ENCODE data around the gene RINL. TPM values are rescaled to one million over a fixed set of nuclear protein-coding genes. Genes with fewer than 3 reads are reported as not detected.

RINL gene
- polyA plus RNA-seq, 1 donor from 2014 or later = 0.77 TPM

GRCh38 chr19:38917516-38917915 is 39.4 kb upstream of the RINL start:
- no peaks in the 10 kb centered on the region for H3K9me2 ChIP-seq (ENCODE audit: insufficient read depth, low read length)
- TF ChIP-seq MXI1 (conservative IDR thresholded peaks at IDR 0.05; ENCODE audit: poor library complexity, severe bottlenecking) (no peak), EP300 (conservative IDR thresholded peaks at IDR 0.05; ENCODE audit: poor library complexity, severe bottlenecking) (no peak), TAF1 (IDR thresholded peaks at IDR 0.05; ENCODE audit: low read depth) (no peak), EZH2 (IDR thresholded peaks at IDR 0.05; ENCODE audit: borderline replicate concordance, insufficient read depth, low read length, poor library complexity, severe bottlenecking) (no peak), REST (IDR thresholded peaks at IDR 0.05; ENCODE audit: borderline replicate concordance) (no peak), RAD21 (conservative IDR thresholded peaks at IDR 0.05) (no peak), SMC3 (conservative IDR thresholded peaks at IDR 0.05; ENCODE audit: poor library complexity) (no peak), POLR2AphosphoS5 (IDR thresholded peaks at IDR 0.05) (no peak), CTCF (IDR thresholded peaks at IDR 0.05; ENCODE audit: poor library complexity, severe bottlenecking) (no peak)
- no peaks in the 10 kb centered on the region for H3K79me2 ChIP-seq (replicated peaks; ENCODE audit: insufficient read depth, low read length)
- no peak overlapping the region for H3K4me2 ChIP-seq (ENCODE audit: low read length)
- no peak overlapping the region for H3K9ac ChIP-seq (ENCODE audit: low read length)
- no peaks in the 10 kb centered on the region for H3F3A ChIP-seq (ENCODE audit: insufficient read depth, low read length, poor library complexity, severe bottlenecking)
- H3K27ac ChIP-seq (ENCODE audit: low read length) = no peak overlapping the region
- no peaks in the 10 kb centered on the region for H3K27me3 ChIP-seq (ENCODE audit: insufficient read depth, low read depth, low read length)
- H2AFZ ChIP-seq (ENCODE audit: low read depth, low read length) = no peak overlapping the region
- H3K36me3 ChIP-seq (ENCODE audit: insufficient read depth, low read length) = no peaks in the 10 kb centered on the region
- H4K20me1 ChIP-seq (ENCODE audit: insufficient read depth) = no peaks in the 10 kb centered on the region
- no peaks in the 10 kb centered on the region for H3K9me3 ChIP-seq (ENCODE audit: low read length)
- H3K4me3 ChIP-seq (ENCODE audit: low read length) = no peak overlapping the region

GRCh38 chr19:38915329-38916321 is 37.5 kb upstream of the RINL start:
- TF ChIP-seq EZH2 (IDR thresholded peaks at IDR 0.05; ENCODE audit: borderline replicate concordance, insufficient read depth, low read length, poor library complexity, severe bottlenecking) (no peak), POLR2AphosphoS5 (IDR thresholded peaks at IDR 0.05) (no peak)
- Histone ChIP-seq H3K36me3 (ENCODE audit: insufficient read depth, low read length) (no peaks in the 10 kb centered on the region), H3F3A (ENCODE audit: insufficient read depth, low read length, poor library complexity, severe bottlenecking) (no peaks in the 10 kb centered on the region), H3K4me3 (ENCODE audit: low read length) (no peak overlapping the region), H3K27ac (ENCODE audit: low read length) (no peak overlapping the region), H3K9ac (ENCODE audit: low read length) (no peak overlapping the region), H3K9me2 (ENCODE audit: insufficient read depth, low read length) (no peaks in the 10 kb centered on the region), H2AFZ (ENCODE audit: low read depth, low read length) (no peak overlapping the region), H3K27me3 (ENCODE audit: insufficient read depth, low read depth, low read length) (no peaks in the 10 kb centered on the region), H4K20me1 (ENCODE audit: insufficient read depth) (no peaks in the 10 kb centered on the region), H3K79me2 (replicated peaks; ENCODE audit: insufficient read depth, low read length) (no peaks in the 10 kb centered on the region), H3K4me2 (ENCODE audit: low read length) (no peak overlapping the region), H3K9me3 (ENCODE audit: low read length) (no peaks in the 10 kb centered on the region)

All from neural cell (in vitro differentiated cells).